Aorta (tissue), 5 donors: ENCODE data around the gene CDH10. TPM values are rescaled to one million over a fixed set of nuclear protein-coding genes. Genes with fewer than 3 reads are reported as not detected.

Experiments
- ATAC-seq: fragments of 200-7000 bp; cut with Tn5 transposase; one replicate; pipeline ENCODE4 v1.9.1; 2022; ENCODE audit warnings: moderate library complexity; ENCODE audit not compliant: low FRiP score
- DNase-seq, 2 donors: peaks; one replicate each; pipeline ENCODE4 v3.0.0-alpha.2; 2020
- H3K27ac ChIP-seq, 2 donors: one replicate each; pipeline ENCODE4 v1.5.1; 2013; ENCODE audit warnings: low read length in 2 of 2, mild to moderate bottlenecking in 2 of 2, moderate library complexity in 2 of 2, control low read depth in 1 of 2, inconsistent platforms in 1 of 2, low read depth in 1 of 2
- H3K27me3 ChIP-seq, 2 donors: one replicate each; pipeline ENCODE4 v1.6.1; 2013; ENCODE audit warnings: control low read depth in 1 of 2, low read length in 1 of 2, mild to moderate bottlenecking in 1 of 2, moderate library complexity in 1 of 2; ENCODE audit not compliant: insufficient read depth in 2 of 2, control insufficient read depth in 1 of 2
- H3K36me3 ChIP-seq, 2 donors: one replicate each; pipeline ENCODE4 v1.6.1; 2013; ENCODE audit warnings: control low read depth in 1 of 2, low read length in 1 of 2, mild to moderate bottlenecking in 1 of 2; ENCODE audit not compliant: insufficient read depth in 2 of 2, control insufficient read depth in 1 of 2
- H3K4me1 ChIP-seq, 2 donors: one replicate each; pipeline ENCODE4 v1.6.1; 2013; ENCODE audit warnings: low read length in 2 of 2, control low read depth in 1 of 2, mild to moderate bottlenecking in 1 of 2, moderate library complexity in 1 of 2; ENCODE audit not compliant: insufficient read depth in 2 of 2, control insufficient read depth in 1 of 2
- H3K4me3 ChIP-seq, 2 donors: one replicate each; pipeline ENCODE4 v1.5.1; 2013; ENCODE audit warnings: low read length in 2 of 2, control low read depth in 1 of 2, mild to moderate bottlenecking in 1 of 2
- H3K9me3 ChIP-seq: one replicate; pipeline ENCODE4 v1.6.1; 2013; ENCODE audit warnings: mild to moderate bottlenecking, low read length; ENCODE audit not compliant: control insufficient read depth
- WGBS, 2 donors: extraction: QIAGEN DNeasy Blood & Tissue Kit; methylation state at CpG; one replicate each; pipeline ENCODE4 v1.1.7; 2013; 5-methylcytosine and 5-hydroxymethylcytosine counted together
- intact Hi-C, 2 donors: fragments of 100-400 bp; cut with DNase I; formaldehyde crosslinking; loops; one replicate each; pipeline versions ENCODE4 v1.14.2 to v1.15.0; 2022
- polyA plus RNA-seq, 2 donors: library from polyadenylated mRNA; stranded (reverse); fragments of 200-250 nt; gene quantifications; one replicate each; pipeline ENCODE4 v1.2.3, GENCODE V29; 2013
- total RNA-seq, 2 donors: library from RNA; stranded (reverse); fragmentation: NEBNext Ultra II Directional; extraction: Animal tissue kit (Norgen Biotek cat#: 25700); gene quantifications; one replicate each; pipeline ENCODE4 v1.2.1, GENCODE V29; 2021
- donor health status: healthy with polysubstance abuse.
- donor health status: Bipolar disorder and iron deficiency.
- donor health status: DM: no; HTN: no; CAD: no.
- donor health status: DM: no; HTN: no; CAD: no.
- donor health status: DM: yes; HTN: yes; CAD: no.

CDH10 gene
- total and polyA plus RNA-seq, 4 donors: not detected

DNA sequence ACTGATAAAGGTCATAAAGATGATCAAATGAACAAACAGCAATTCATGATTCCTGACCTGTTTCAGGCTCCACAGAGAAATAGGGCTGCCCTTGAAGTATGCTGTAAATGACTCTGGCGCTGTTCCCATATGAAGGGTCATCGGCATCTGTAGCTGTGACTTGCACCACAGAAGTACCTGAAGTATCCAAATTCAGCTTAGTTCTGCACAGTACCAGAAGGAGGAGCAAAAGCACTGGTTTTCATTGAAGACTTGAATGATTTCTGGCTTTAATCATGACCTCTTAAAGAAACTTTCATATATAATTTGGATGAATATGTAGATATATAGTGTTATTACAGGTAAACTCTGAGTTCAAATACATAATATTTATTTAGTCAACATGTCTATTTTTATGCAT lies 109.1 kb downstream of the CDH10 start:
- ATAC-seq (no peak), DNase-seq (no peak)
- Histone ChIP-seq H3K9me3 (no peaks in the 10 kb centered on the region), H3K27me3 (no peaks in the 10 kb centered on the region), H3K4me1 (no peaks in the 10 kb centered on the region), H3K36me3 (no peaks in the 10 kb centered on the region), H3K4me3 (no peak overlapping the region), H3K27ac (no peak overlapping the region)
- WGBS, 2 donors: 76 to 80% methylated on average over 2 of the region's 2 CpGs
- intact Hi-C loops: no loop called here

DNA sequence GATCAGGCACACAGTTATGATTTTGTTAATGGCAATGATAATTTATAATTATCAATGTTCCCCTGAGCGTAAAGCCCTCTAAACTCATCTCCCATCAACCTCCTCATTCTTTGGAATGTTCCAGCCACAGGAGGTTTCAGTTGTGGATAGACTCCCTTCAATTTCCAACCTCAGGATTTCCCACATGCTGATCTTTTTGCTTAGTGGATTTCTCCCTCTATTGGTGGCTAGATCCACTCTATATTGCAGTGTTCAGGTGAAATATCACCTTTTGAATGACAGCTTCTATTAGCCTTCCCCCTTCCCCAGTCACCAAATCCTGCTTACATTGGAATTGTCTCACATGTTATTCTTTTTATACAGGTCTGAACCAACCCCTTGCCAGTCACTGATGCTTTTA lies 113.9 kb downstream of the CDH10 start:
- intact Hi-C loops: no loop called here
- WGBS, 2 donors: 79 to 80% methylated on average over 1 of the region's 1 CpG
- Histone ChIP-seq H3K4me1 (no peaks in the 10 kb centered on the region), H3K27ac (no peak overlapping the region), H3K27me3 (no peaks in the 10 kb centered on the region), H3K9me3 (no peaks in the 10 kb centered on the region), H3K36me3 (no peaks in the 10 kb centered on the region), H3K4me3 (no peak overlapping the region)
- ATAC-seq (no peak), DNase-seq (no peak)

DNA sequence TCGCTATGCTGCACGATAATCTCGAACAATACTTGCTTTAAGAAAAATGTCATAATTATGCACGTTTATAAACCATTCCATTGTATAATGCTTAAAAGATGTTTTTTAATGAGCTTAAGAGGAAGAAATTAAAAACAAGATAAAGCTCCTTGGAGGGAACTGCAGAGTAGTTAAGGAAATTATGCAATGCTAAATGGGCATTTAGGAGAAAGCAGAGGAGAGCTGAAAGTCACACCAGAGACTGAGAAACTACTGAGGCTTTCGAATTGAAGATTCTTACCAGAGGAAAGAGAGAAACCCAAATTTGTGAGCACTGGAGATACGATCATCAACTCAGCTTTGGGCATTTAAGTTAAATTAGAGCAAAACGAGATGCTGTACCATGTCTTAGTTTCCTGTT lies 119.4 kb downstream of the CDH10 start:
- ATAC-seq: no peak
- H3K27ac ChIP-seq: no peak overlapping the region
- H3K4me3 ChIP-seq: no peak overlapping the region
- H3K9me3 ChIP-seq: no peaks in the 10 kb centered on the region
- no peaks in the 10 kb centered on the region for H3K36me3 ChIP-seq
- intact Hi-C loops: no loop called here
- H3K4me1 ChIP-seq: no peaks in the 10 kb centered on the region
- DNase-seq: no peak
- 62 to 68% methylated on average over 7 of the region's 7 CpGs for WGBS, 2 donors
- H3K27me3 ChIP-seq: no peaks in the 10 kb centered on the region

DNA sequence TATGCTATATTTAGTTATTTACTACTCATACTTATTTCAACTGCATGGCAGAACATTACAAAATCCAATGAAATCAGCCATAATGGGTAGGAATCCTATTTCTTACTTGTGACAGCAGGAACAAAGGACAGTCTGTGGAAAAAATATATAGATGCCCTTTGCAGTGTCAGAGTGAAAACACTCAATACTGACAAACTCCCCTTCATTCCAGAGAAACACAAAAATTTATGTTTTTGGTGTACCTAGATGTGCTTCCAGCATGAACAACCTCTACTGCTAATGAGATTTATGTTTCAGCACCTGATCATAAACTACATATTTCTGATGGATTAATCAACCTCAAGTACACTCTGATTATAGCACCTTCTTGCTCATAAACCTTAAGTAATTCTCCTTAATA lies 132.4 kb downstream of the CDH10 start:
- Histone ChIP-seq H3K36me3 (no peaks in the 10 kb centered on the region), H3K27ac (no peak overlapping the region), H3K4me3 (no peak overlapping the region), H3K9me3 (no peaks in the 10 kb centered on the region), H3K4me1 (no peaks in the 10 kb centered on the region), H3K27me3 (no peaks in the 10 kb centered on the region)
- intact Hi-C loops: no loop called here
- ATAC-seq: no peak
- no peak for DNase-seq

DNA sequence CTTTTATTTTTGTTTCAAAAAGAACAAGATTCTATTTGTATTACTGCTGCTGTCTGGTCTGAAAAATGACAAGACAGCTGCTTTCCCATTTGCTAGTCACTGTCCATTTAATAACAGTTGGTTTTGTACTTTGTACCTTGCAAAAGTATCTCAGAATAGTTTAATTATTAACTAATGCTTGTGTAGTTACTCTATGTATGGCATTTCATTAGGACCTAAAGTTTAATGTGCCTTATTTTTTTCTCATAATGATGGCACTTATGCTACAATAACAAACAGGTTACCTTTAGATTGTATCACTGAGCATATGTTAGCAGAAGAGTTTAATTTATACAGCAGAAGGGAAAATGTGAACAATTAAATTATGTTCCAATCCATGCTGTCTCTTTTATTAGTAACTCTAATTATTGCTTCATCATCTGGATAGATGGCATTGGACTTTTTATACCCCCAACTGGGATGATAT lies 134.2 kb downstream of the CDH10 start:
- H3K27me3 ChIP-seq: no peaks in the 10 kb centered on the region
- no peaks in the 10 kb centered on the region for H3K9me3 ChIP-seq
- no peak overlapping the region for H3K27ac ChIP-seq
- no peaks in the 10 kb centered on the region for H3K4me1 ChIP-seq
- ATAC-seq: no peak
- no peak for DNase-seq
- intact Hi-C loops: no loop called here
- no peak overlapping the region for H3K4me3 ChIP-seq
- no peaks in the 10 kb centered on the region for H3K36me3 ChIP-seq

DNA sequence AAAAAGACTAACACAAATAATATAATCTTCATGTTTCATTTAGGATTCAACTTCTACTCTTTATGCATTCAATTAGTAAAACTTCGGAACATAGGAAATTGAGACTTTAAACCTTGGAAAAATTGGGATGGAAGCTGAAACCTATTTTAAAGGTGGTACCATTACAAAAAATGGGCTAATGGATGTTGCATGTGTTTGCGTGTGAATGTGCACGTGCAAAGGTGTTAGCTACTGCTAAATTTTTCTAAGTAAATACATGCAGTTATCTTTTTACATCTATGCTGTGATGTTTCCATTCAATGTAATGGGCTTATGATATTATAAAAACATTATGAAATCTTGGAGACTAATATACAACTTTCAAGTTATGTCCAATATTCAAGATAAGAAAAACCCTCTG lies 134.8 kb downstream of the CDH10 start:
- no peak for ATAC-seq
- no peak overlapping the region for H3K27ac ChIP-seq
- no peak for DNase-seq
- no peaks in the 10 kb centered on the region for H3K4me1 ChIP-seq
- intact Hi-C loops: no loop called here
- no peaks in the 10 kb centered on the region for H3K9me3 ChIP-seq
- H3K4me3 ChIP-seq: no peak overlapping the region
- H3K27me3 ChIP-seq: no peaks in the 10 kb centered on the region
- WGBS, 2 donors: 72 to 74% methylated on average over 3 of the region's 3 CpGs
- H3K36me3 ChIP-seq: no peaks in the 10 kb centered on the region

DNA sequence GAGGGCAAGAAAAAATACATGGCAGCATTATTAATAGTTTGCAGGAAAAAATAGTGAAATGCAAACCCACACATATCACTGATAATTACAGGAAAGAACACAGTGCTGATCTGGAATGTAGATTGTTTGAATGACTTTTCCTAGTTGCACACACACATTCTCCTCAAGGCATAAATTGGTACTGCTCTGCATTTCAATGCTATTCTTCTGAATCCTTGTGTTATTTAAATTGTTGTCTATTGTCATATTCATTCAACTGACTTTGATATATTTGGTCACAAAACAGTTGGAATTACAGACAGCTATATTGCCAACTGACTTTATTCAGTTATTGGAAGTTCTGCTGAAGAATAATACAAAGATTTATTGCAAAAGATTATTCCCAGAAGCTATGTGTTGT lies 139.5 kb downstream of the CDH10 start:
- Histone ChIP-seq H3K27me3 (no peaks in the 10 kb centered on the region), H3K4me1 (no peaks in the 10 kb centered on the region), H3K27ac (no peak overlapping the region), H3K4me3 (no peak overlapping the region), H3K9me3 (no peaks in the 10 kb centered on the region), H3K36me3 (no peaks in the 10 kb centered on the region)
- ATAC-seq: no peak
- no peak for DNase-seq
- intact Hi-C loops: no loop called here

DNA sequence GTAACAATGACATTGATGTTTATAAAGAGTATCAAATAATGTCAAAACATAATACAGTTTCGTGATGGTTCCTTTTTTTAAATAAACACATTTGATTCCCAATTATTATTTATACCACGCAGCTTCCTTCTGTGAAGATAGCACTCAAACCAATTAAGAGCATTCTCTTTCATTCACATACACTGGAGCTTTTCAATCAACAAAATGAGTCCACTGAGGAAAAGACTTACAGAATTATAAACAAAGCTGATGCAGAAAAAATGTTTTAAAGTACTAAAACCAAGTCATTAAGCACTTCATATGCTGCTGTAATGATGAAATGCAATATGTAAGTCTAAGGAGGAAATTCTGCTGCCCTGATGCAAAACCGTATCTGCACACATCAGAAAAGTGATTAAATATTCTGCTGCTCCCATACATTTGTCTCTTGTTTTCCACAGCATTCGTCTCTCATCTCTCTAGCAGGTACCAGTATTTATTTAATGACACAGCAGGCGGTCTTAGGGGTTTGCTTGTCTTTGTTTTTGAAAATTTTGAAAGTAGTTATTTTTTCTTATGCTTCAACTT lies 147.1 kb downstream of the CDH10 start:
- WGBS, 2 donors: 25 to 34% methylated on average over 5 of the region's 5 CpGs
- intact Hi-C loops: no loop called here
- H3K27ac ChIP-seq: no peak overlapping the region
- ATAC-seq (no peak), DNase-seq (no peak)
- H3K4me1 ChIP-seq: no peaks in the 10 kb centered on the region
- H3K4me3 ChIP-seq: no peak overlapping the region
- no peaks in the 10 kb centered on the region for H3K27me3 ChIP-seq
- H3K9me3 ChIP-seq: no peaks in the 10 kb centered on the region
- no peaks in the 10 kb centered on the region for H3K36me3 ChIP-seq

DNA sequence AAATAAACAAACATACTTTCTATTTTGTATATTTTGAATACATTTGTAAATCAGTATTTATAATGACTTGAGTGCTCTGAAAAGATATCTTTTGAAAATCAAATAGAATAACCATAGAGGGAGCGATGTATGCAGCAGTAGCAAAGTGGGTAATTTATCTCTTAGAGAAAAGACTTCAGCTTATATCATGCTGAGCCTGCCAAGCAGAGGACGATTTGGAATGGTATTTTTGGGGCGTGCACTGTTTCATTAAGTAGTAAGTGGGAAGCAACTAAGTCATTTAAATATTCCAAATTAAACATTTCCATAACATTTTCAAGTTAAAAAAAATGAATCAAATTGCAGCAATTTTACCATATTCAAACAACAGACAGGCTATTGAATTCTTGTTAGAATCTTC lies 147.6 kb downstream of the CDH10 start:
- ATAC-seq (no peak), DNase-seq (no peak)
- H3K27ac ChIP-seq: no peak overlapping the region
- H3K27me3 ChIP-seq: no peaks in the 10 kb centered on the region
- 34 to 44% methylated on average over 3 of the region's 3 CpGs for WGBS, 2 donors
- no peak overlapping the region for H3K4me3 ChIP-seq
- H3K4me1 ChIP-seq: no peaks in the 10 kb centered on the region
- no peaks in the 10 kb centered on the region for H3K36me3 ChIP-seq
- H3K9me3 ChIP-seq: no peaks in the 10 kb centered on the region
- intact Hi-C loops: no loop called here
